Stimulated activated naive CD8-positive, alpha-beta T cell treated with anti-CD3 and anti-CD28 coated beads, Interleukin-15, Interleukin-2, amounts not matched to agents 100 U/mL and 50 U/mL, for 24 hours (primary cell): ENCODE data around the gene ARHGEF12.
"Not testable (repeated sequence)": the region's sequence is repeated elsewhere in the genome, so short reads cannot be mapped to it uniquely, and the experiment has no call there.

Experiments
- ATAC-seq: fragments of 150-1000 bp; cut with Tn5 transposase; one replicate; pipeline ENCODE4 v1.10.0; 2021
- DNase-seq: peaks from one replicate; pipeline ENCODE4 v3.0.0; 2021

The ARHGEF12 gene

DNA sequence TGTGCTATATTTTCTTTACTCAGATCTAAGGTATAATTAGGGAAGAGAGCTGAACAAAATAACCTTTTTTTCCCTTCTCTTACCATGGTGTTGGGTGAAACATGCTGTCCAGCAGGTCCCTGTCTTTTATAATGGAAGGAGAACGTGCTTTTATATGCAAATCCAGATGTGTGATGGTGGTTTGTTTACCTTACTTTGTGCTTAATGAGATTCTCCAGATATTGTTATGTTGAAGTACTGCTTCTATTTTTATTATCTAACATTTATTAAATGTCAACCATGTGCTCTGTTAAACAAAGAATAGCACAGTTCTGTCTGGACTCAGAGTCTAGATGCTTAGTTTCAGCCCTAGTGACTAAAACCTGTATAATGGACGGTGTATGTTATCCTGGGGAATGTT lies 165.2 kb downstream of the ARHGEF12 start:
- ATAC-seq, result no peak
- DNase-seq, result no peak

DNA sequence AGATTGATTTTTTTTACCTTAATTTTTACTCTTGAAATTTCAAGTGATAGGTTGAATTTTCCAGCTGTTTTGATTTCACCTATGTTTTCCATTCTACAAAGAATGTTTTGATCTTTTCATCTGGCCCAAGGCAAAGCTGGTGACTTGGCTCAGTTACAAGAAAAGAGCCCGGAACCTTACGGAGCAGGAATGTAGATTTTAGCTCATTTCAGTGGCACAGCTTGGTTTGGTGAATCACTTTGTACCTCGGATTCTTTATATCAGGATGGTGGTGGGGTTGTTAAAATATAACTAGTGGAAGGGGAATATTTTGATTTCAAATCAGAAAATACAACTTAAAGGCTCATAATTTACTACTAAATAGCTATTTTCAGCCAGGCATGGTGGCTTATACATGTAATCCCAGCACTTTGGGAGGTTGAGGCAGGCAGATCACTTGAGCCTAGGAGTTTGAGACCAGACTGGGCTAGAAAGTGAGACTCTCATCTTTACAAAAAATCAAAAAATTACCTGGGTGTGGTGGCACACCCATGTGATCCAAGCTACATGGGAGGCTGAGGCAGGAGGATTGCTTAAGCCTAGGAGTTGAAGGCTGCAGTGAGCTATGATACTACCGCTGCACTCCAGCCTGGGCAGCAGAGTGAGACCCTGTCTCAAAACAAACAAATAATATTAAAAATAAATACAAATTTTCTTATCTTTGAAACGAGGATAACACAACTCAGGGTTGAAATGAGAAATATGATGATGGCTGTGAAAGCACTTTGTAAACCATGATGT lies 166.0 kb downstream of the ARHGEF12 start:
- no peak for DNase-seq
- ATAC-seq, result no peak

- not testable (repeated sequence) for DNase-seq, ATAC-seq
Observed at GRCh38 chr11:120503529-120503928, 167.3 kb downstream of the ARHGEF12 start.

DNA sequence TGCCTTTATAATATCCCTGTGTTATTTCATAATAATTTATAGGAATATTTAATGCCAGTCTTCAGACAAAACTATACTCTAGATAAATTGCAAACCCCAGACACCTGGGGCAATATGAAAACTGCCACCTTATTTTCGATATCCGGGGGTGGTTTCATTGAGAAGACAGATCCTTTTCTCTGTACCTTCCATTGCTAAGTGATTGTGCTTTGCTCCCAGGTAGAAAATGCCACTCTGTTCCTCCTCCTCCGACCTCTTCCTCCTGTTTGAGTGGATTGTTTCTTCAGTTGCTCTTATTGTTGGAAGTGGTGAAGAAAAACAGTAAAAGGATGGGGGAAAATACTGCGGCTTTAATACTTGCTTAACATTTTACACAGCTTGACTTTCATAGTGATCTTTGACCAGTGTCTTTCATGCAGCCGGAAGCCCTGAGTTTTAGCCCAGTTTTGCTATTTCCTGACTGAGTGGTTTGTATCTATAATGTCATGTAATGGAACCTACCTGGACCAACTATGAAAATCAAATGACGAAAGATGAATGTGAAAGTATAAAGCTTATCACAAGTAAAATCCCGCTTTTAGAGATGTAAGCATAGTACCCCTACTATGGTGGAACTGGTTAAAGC lies 169.7 kb downstream of the ARHGEF12 start:
- no peak for ATAC-seq

GRCh38 chr11:120509346-120510053 lies 173.3 kb downstream of the ARHGEF12 start:
- no peak for ATAC-seq
- DNase-seq, result no peak

More for the DNA sequence above, 169.7 kb downstream of the ARHGEF12 start:
- DNase-seq, result no peak

- DNase-seq, result no peak
Observed at GRCh38 chr11:120510406-120511115, 174.3 kb downstream of the ARHGEF12 start.

DNA sequence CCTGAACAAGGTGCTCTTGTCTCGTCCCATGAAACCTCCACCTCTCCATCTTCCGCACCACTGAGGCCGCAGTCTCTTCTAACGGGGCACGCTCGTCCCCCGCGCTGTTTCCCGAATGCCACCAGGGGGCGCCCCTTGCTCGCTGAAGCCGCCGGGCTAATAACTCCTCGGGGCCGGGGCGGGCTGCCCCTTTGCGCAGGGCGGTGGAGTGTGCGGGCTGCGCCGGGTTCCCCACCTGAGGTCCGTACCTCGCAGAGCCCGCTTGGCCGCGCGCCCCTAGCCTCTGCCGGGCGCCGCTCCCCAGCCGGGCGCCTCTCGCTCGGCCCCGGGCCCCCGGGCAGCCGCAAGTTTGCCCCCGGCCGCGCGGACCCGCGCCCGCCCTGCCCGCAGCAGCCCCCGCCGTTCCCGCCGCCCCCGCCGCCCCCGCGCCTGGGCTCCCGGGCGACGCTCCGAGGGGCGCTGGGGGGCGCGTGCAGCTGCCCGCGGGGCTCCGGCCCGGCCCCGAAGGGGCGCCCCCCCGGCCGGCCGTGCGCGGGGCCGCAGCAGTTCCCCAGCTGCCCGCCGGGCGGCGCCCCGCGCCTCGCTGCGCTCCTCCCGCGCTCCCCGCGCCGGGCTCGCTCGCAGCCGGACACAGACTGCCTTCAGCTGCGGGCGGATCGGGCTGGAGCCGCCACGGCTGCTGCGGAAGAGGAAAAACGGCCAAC lies 175.1 kb downstream of the ARHGEF12 start, which contains the start of gene GRIK4:
Gene GRIK4 (plus strand): TSS at position 633 of the 704 bp plus-strand sequence. CDS start 148,571 bp downstream, outside the sequence.
- DNase-seq (peak; percentile 87), ATAC-seq (peak; percentile 91)

More at GRCh38 chr11:120510406-120511115, 174.3 kb downstream of the ARHGEF12 start:
- no peak for ATAC-seq

- no peak for ATAC-seq
- no peak for DNase-seq
Observed at GRCh38 chr11:120511820-120512738, 175.9 kb downstream of the ARHGEF12 start.

DNA sequence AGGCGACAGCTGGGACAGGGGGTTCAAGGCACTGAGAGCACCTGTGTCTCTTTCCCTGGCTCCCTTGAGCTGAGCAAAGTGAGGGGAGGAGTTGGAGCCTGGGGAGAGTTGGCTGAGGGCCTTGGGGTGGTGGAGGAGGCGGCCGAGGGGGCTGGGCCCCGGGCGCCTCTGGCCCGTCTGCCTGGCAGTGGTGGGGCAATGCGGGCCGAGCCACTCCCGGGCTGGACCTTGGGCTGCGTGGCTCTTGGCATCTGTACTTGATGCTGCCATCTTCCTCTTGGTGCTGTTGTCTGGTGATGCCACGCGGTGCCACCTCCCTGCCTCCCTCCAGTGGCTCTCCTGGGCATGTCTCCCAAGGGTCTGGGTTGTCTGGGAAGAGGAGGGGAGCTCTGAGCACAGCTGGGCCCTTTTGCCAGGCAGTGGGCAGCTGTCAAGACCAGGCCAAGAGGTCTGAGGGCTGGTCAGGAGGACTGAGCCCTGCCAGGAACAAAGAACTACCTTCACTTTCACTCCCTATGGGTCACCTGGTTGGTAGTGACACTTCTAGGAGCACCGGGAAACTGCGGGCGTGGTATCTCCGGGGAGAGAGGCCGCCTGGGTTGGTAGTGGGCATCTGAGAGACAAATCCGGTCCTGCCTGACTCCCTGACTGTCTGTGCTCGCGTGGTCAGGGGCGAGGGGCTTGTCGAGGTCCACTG lies 176.7 kb downstream of the ARHGEF12 start:
- DNase-seq (no peak), ATAC-seq (no peak)

DNA sequence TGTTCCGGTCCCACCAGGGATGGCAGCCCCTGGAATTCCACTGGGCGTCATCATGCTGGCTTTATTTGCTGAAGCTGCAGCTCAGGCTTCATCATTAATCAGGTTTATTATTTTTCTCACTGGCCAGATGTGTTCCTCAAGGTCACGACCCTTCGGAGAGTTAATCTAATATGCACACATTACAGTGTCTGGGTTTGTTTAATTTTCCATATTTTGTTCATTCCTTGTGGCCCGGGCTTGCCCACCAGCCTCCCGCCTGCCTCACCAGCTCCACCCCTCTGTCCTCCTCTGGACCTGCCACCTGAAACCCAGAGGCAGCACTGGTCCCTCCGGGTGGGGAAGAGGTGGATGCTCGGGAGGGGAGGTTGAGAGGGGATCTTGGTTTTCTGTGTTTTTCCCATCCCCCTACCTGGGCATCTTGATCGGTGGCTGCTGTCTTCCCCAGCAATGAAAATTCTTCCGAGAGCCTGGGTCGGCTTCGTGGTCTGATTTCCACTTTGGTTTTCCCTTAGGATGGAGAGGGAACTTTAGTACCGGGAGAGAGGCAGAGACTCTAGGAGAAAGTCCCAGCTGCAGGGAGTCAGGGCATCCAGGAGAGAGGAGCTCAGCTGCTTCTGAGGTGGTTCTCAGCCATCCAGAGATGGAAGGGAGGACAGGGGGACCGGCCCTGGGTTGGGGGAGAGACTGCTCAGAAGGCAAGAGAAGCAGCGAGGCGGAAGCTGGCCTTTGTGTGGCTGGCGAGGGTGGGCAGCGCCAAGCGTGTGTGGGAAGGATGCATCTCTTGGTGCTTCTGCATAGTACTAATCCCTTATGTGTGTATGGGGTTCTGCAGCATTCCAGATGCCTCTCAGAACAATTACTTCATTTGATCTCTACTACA lies 177.5 kb downstream of the ARHGEF12 start:
- no peak for DNase-seq

GRCh38 chr11:120514541-120515121 lies 178.4 kb downstream of the ARHGEF12 start:
- ATAC-seq, result no peak

More for the DNA sequence above, 177.5 kb downstream of the ARHGEF12 start:
- ATAC-seq, result no peak

GRCh38 chr11:120515186-120515723 lies 179.0 kb downstream of the ARHGEF12 start:
- no peak for ATAC-seq
- no peak for DNase-seq

More at GRCh38 chr11:120514541-120515121, 178.4 kb downstream of the ARHGEF12 start:
- DNase-seq, result no peak

- DNase-seq (no peak), ATAC-seq (no peak)
Observed at GRCh38 chr11:120516461-120517389, 180.5 kb downstream of the ARHGEF12 start.

DNA sequence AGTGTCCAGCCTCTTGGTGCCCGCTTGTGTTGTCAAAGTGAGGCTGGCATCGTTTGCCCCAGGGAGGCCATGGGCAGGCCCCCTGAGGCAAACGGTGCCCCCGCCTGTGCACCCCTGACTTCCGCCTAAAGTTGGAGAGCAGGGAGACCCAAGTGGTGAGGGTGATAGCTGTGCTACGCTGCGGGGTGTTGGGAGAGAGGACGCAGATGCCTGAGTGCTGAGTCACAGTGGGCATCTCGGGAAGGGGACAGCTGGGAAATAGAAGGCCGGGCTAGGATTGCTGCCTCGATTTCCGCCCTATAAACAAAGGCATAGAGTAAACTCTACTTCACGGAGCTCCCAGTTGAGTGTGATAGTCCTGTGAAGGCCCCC lies 181.2 kb downstream of the ARHGEF12 start:
- ATAC-seq, result no peak
- DNase-seq, result no peak

DNA sequence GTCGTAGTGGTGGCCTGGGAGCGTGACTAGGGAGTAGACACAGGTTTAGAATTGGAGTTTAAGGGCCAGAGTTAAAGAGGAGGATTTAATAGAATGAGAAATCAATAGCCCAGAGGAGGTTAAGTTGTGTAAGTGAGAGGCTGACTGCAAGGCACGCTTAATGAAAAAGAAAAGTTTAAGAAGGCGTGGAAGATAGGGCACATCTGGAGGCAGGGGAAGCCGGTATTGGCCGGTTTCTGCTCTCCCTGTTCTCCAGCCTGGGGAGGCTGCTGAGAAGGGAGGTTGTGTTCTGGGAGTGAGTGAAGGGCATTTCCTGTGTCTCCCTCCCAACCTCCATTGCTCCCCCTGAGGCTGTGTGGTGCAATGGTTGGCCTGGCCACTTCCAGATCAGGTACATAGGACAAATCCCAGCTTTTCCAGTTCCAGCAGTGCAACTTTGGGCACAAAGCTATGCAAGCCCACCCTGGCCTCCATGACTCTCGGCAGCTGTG lies 181.6 kb downstream of the ARHGEF12 start:
- ATAC-seq, result no peak

GRCh38 chr11:120518356-120518755 lies 182.1 kb downstream of the ARHGEF12 start:
- ATAC-seq (no peak), DNase-seq (no peak)

More for the DNA sequence above, 181.6 kb downstream of the ARHGEF12 start:
- DNase-seq, result no peak

- ATAC-seq (no peak), DNase-seq (no peak)
Observed at GRCh38 chr11:120519474-120519873, 183.3 kb downstream of the ARHGEF12 start.
